Hippocampal formation (tissue), 2 donors: Measurements from ENCODE around the gene OR10H5.
"Not testable (repeated sequence)": the region's sequence is repeated elsewhere in the genome, so short reads cannot be mapped to it uniquely, and the experiment has no call there.

Experiments used
- DNase-seq, 2 donors: peaks; one replicate each; lab custom pipeline; 2025; lab: John Stamatoyannopoulos, UW

The OR10H5 gene

DNA sequence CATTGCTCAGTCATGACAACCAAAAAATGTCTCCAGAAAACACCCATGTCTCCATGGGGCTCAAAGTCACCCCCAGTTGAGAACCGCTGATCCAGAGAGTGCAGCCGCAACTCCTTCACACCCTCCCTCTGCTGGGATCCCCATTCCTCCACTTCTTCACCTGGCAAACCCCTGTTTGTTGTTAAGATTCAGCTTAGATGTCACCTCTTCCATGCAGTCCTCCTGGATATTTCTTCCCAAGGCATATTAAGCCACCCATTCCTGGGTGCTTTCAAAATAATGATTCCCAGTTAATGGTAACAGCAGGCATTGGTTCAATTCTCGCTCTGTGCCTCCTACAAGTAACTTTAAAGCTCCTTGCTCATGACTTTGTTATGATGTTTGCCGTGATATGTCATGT is 24.0 kb downstream of the OR10H5 start:
- DNase-seq: no peak

DNA sequence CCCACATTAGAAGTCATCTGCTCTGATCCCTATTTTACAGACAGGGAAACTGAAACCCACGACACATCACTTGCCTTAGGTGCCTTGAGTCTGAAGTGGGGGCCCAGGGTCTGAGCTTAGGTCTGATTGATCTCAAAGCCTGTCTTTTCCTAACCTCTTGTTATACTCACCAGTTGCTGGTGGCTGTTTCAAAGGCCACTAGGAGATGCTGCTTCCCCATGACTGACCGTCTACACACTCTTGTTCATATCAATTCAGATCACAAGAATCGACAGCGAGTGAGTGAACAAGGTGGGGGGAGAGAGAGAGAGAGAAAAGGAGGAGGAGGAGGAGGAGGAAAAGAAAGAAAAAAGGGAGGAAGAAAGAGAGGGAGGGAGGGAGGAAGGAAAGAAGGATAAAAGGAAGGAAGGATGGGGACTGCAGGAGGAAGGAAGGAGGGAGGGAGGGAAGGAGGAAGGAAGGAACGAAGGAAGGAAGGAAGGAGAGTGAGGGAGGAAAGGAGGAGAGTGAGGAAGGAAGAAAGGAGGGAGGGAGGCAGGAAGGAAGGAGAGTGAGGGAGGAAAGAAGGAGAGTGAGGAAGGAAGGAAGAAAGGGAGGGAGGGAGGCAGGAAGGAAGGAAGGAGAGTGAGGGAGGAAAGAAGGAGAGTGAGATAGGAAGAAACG is 24.7 kb downstream of the OR10H5 start:
- no peak for DNase-seq

DNA sequence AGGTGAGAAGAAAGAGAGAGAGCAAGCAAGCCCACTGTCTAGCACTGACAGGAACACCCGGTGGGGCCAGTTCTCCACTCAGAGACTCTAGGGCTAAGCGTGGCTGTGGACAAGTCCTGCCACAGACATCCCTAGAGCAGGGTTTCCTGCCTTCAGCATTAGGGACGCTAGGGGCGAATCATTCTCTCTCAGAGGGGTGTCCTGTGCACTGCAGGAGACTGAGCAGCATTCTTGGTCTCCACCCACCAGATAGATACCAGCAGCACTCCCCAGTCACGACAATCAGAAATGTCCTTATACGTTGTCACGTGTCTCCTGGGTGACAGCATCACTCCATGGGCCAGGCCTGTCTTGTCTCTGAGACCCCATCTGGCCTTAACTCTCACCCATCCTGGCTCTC is 26.5 kb downstream of the OR10H5 start:
- DNase-seq: no peak

DNA sequence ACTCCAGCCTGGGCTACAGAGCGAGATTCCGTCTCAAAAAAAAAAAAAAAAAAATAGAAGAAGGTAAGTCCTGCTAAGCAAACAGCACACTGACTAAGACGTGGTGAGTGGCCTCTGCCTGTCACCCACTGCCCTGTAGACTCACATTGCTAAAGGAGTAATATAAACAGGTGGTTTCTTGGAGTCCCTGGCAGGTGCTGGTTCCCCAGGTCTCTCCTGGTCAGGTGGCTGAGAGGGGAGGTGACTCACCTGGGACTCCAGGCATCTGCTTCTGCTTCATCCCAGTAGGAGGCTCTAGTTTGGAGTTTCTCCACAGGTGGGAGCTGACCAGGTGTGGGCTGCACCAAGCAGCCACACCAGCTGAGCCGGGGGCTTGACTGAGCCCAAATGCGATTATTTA is 27.8 kb downstream of the OR10H5 start, which contains the start of gene OR10H1:
OR10H1 (minus strand) TSS at position 359 of the 400 bp plus-strand sequence. CDS start 7,627 bp downstream, outside the sequence.
- DNase-seq: no peak

DNA sequence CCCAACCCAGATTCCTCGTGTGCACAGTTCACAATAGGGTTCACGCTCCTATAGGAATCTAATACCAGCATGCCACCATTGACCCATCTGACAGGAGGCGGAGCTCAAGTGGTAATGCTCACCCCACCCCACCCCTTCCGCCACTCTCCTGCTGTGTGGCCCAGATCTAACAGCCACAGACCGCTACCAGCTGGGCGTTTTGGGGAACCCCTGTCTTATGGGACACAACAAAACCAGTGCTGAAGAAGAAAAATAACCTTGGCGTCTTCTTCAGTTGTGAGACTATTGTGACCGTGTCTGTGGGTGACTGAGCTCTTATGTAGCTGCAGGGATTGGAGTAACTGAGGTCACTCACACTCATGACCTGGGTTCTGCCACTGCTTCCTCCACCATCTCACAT is 33.2 kb downstream of the OR10H5 start:
- DNase-seq: no peak

DNA sequence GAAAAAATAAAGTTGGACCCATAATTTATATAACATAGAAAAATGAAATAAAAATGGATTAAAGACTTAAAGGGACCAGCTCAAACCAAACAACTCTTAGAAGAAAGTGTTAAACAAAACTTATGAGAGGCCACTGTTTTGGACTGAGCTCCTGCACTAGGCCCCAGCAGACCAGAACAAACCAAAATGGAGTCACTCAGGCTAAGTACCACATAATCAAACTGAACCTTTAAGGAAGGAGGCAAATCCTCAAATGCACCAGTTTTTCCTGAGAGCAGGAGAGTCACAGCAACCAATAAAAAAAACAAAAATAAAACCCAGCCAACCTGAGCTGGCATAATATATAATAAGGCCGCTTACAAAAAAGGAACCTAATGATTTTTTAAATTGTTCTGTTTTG is 38.3 kb downstream of the OR10H5 start:
- no peak for DNase-seq

DNA sequence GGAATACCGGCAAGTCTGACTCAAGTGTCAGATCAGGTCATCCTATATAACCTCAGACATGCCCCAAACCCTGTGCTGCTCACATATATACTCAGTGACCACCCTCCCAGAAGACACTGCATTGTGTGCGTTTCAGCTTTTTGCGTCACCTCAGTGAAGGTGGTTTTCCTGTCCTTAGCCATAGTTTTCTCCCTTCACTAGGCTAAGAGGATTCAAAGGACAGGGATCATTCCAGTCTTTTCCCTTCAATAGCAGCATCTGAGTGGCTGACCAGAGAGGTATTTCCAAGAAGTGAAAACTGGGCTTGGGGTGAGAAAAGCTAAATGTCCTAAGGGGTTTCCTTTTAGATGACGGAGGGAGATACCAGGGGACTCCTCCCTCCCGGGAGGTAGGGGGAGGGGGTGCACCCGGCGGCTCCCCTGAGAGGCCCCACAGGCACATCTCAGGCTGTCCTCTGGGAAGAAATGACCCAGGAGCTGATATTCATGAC is 40.7 kb downstream of the OR10H5 start:
- no peak for DNase-seq

DNA sequence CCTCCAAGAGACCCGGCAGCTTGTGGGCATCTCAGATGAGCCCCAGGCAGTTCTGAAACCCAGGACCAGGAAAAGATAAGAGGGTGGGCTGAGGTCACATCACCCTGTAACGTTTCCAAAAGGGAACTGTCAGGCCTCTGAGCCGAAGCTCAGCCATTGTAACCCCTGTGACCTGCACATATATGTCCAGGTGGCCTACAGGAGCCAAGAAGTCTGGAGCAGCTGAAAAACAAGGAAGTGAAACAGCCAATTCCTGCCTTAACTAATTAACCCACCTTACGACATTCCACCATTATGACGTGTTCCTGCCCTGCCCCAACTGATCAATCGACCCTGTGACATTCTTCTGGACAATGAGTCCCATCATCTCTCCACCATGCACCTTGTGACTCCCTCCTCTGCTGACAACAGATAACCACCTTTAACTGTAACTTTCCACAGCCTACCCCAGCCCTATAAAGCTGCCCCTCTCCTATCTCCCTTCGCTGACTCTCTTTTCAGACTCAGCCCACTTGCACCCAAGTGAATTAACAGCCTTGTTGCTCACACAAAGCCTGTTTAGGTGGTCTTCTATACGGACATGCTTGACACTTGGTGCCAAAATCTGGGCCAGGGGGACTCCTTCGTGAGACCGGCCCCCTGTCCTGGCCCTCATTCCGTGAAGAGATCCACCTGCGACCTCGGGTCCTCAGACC is 41.3 kb downstream of the OR10H5 start:
- DNase-seq: not testable (repeated sequence)

DNA sequence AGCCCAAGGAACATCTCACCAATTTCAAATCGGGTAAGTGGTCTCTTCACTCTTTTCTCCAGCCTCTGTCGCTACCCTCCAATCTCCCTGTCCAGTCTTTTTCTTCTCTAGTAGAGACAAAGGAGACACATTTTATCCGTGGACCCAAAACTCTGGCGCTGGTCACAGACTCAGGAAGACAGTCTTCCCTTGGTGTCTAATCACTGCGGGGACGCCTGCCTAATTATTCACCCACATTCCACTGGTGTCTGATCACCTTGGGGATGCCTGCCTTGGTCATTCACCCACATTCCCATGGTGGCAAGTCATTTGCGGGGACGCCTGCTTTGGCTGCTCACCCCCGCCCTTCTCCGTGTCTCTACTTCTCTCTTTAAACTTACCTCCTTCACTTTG is 41.8 kb downstream of the OR10H5 start:
- DNase-seq: no peak

DNA sequence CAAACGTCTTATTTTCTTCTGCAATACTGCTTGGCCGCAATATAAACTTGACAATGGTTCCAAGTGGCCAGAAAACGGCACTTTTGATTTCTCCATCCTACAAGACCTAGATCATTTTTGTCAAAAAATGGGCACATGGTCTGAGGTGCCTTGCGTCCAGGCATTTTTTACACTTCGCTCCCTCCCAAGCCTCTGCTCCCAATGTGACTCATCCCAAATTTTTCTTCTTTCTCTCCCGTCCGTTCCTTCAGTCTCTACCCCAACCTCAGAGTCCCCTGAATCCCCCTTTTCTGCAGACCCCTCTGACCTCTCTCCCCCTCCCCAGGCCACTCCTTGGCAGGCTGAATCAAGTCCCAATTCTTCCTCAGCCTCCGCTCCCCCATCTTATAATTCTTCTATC is 42.3 kb downstream of the OR10H5 start:
- no peak for DNase-seq

DNA sequence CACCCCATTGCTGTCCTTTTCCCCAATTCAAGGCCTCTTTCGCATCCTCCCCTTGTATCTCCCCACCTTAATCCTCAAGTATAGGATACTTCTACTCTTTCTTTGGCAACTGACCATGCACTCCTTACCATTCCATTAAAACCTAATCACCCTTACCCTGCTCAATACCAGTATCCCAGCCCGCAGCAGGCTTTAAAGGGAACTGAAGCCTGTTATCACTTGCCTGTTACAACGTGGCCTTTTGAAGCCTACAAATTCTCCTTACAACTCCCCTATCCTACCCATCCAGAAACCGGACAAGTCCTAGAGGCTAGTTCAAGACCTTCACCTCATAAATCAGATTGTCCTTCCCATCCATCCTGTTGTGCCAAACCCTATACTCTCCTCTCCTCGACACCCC is 44.2 kb downstream of the OR10H5 start:
- DNase-seq: no peak

DNA sequence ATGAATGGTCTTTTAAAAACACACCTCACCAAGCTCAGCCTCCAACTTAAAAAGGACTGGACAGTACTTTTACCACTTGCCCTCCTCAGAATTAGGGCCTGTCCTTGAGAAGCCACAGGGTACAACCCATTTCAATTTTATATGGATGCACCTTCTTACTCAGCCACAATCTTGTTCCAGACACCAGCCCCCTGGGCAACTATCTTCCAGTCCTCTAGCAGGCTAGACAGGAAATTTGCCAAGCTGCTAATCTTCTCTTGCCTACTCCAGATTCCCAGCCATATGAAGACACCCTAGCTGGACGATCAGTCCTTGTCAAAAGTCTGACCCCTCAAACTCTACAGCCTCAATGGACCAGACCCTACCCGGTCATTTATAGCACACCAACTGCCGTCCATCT is 46.8 kb downstream of the OR10H5 start:
- not testable (repeated sequence) for DNase-seq

DNA sequence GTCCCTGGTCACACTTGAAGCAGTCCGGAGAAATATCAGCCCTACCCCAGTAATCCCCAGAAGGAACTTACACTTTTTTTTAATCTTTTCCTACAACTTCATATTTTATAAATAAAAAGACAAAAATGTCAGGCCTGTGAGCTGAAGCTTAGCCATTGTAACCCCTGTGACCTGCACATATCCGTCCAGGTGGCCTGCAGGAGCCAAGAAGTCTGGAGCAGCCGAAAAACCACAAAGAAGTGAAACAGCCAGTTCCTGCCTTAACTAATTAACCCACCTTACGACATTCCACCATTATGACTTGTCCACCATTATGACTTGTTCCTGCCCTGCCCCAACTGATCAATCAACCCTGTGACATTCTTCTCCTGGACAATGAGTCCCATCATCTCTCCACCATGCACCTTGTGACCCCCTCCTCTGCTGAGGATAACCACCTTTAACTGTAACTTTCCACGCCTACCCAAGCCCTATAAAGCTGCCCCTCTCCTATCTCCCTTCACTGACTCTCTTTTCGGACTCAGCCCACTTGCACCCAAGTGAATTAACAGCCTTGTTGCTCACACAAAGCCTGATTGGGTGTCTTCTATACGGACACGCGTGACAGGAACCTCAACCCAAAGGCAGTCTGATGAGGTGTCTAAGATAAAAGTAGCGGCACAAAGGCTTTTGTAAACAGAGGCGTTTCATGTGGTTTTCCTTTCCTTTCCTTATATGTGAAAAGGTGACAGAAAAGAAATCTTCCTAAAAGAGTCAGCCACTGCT is 48.3 kb downstream of the OR10H5 start:
- DNase-seq: not testable (repeated sequence)

DNA sequence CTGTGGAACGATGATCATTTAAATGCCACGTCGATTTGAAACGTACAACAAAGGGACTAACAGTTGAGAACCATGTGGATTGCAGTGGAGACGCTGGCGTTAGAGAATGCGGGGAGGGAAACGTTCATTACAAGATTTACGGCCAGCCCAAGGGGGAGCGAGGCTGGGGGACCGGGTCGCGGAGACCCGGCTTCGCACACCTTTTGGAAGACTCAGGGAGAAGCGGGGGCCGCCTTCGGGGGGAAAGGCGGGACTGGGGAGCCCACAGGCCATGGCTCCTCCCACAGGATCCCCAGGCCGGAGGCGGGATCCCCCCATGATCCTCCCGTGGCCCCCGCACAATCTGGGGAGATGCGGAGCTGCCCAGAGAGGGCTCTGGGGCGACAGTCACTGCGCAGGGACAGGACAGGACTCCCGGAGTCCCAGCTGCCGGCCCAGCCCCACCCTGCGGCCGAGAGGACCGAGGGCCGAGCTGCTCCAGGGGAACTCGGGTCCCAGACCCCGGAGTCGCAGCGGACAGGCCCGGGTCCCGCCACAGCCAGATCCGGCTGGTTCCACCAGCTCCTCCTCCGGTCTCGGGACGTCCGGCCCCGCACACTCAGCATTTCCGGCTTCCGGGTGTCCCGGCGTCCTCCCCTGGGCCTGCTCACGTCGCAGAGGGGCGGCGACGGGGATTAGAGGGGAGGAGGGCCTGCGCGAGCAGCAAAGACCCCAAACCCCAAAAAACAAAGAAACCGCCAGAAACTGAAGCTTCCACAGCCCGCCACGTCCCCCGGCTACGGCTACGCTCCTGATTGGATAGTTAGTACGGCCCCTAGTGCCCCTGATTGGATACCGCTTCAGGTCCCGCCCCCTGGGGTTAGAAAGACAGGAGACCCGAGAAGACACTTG is 49.1 kb downstream of the OR10H5 start:
- peak; percentile 89 to 97 for DNase-seq

DNA sequence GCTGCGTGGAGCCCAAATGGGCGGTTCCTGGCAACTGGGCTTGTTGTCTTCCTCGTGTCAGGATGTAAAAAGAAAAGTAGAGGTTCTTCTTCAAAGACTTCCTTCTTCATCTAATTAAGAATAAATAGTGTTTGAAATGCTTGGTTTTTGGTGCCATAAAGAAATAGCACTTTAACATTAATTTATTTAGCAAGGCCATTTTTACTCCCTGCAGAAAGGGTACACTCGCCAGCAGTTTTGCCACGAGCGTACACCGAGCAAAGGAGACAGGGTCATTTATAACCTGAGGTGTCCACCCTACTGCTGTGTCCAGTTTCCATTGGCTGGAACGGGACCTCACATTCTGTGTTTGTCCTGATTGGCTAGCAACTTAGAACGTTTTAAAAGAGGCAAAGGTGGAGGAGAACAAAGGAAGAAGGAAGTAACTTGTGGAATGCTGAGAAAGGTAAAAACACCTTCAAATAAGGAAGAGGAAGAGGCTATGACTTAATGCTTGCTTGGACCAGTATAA is 49.8 kb downstream of the OR10H5 start:
- no peak for DNase-seq

DNA sequence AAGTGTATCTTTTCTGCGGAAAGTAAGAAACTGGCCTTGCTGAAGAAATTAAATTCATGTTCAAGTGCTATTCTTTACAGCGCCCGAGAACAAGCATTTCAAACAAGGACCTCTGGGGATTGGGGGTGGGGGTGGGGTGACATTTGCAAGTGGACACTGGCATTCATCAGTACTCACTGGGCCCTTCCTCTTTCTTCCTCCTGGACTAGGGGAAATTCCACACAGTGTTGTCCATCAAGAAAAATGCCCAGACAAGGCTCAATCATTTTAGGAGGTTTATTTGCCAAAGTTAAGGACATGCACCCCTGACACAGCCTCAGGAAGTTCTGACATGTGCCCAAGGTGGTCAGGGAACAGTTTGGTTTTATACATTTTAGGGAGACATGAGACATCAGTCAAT is 50.9 kb downstream of the OR10H5 start:
- no peak for DNase-seq

DNA sequence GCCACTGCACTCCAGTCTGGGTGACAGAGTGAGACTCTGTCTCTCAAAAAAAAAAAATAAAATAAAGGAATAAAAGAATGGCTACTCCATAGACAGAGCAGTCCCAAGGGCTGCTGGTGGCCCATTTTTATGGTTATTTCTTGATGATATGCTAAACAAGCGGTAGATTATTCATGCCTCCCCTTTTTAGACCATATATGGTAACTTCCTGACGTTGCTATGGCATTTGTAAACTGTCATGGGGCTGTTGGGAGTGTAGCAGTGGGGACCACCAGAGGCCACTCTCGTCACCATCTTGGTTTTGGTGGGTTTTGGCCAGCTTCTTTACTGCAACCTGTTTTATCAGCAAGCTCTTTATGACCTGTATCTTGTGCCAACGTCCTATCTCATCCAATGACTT is 52.4 kb downstream of the OR10H5 start:
- not testable (repeated sequence) for DNase-seq

DNA sequence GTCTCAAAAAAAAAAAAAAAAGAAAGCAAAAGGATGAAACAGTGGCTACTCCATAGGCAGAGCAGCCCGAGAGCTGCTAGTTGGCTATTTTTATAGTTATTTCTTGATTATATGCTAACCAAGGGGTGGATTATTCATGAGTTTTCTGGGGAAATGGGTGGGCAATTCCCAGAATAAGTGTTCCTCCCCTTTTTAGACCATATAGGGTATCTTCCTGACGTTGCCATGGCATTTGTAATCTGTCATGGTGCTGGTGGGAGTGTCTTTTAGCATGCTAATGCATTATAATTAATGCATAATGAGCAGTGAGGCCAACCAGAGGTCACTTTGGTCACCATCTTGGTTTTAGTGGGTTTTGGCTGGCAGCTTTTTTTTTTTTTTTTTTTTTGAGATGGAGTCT is 53.4 kb downstream of the OR10H5 start:
- no peak for DNase-seq

DNA sequence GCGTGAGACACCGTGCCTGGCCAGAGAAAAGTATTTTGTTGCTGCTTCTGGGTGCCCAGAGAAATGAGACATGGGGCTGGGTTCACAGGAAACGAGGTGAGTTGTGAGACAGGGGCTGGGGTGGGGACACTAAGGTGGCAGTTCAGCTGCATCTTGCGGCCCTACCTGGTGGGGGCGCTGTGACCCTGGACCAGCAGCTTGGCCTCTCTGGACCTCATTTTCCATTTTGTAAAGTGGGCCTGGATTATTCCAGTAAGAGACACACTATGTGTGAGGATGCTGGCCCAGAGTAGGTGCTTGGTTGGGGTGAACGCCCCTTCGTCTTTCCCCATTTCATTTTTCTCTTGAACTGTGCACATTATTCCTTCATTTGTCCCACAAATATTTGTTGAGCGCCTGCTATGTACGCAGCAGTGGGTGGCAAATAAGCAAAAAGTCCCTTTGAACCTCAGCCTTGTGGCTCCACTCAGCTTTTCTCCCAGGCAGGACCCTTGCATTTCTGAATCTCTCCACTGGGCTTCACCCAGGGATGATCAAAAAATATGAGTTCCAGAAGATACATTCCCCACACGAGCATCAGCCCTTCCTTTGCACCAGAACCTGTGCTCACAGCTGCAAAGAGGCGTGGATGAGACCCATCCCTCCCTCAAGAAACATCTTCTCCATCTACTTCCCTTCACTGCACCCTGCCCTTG is 54.6 kb downstream of the OR10H5 start:
- no peak for DNase-seq

DNA sequence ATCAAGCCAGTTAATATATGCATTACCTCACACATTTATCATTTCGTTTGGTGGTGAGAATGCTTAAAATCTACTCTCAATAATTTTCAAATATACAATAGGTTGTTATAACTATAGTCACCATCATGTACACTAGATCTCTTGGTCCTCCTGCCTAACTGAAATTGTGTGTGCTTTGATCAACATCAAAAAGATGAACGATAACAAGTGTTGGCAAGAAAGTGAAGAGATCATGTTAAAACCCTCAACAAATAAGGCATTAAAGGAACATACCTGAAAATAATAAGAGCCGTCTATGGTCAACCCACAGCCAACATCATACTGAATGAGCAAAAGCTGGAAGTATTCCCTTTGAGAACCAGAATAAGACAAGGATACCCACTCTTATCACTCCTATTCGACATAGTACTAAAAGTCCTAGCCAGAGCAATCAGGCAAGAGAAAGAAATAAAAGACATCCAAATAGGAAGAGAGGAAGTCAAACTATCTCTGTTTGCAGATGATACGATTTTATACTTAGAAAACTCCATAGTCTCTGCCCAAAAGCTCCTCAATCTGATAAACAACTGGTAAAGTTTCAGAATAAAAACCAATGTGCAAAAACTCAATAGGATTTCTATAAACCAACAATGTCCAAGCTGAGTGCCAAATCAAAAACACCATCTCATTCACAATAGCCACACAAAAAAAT is 55.9 kb downstream of the OR10H5 start:
- DNase-seq: no peak
